Endothelial cell of umbilical vein (primary cell): ENCODE data around the gene TBCD. TPM values are rescaled to one million over a fixed set of nuclear protein-coding genes. Genes with fewer than 3 reads are reported as not detected.

Experiments used
- BruUV-seq: library from RNA; stranded (reverse); fragments of 400-500 nt; replicated peaks from 2 replicates; lab custom pipeline; 2021; lab: Mats Ljungman, UMichigan
- CTCF ChIA-PET: fragments of 300-600, 350-600 bp; sonication (Branson Sonifier 250); formaldehyde crosslinking; loops from one replicate; lab custom pipeline; 2021; ENCODE audit warnings: antibody characterized with exemption, inconsistent platforms; lab: Charles Lee
- POLR2A ChIA-PET: fragments of 300-600, 350-600 bp; sonication (Branson Sonifier 250); formaldehyde crosslinking; loops from one replicate; lab custom pipeline; 2021; ENCODE audit warnings: antibody characterized with exemption, inconsistent platforms; lab: Charles Lee
- DNase-seq: peaks from one replicate; pipeline ENCODE4 v3.0.0-alpha.2; 2011; ENCODE audit warnings: low read depth, low spot score
- FAIRE-seq: peaks from 2 replicates; lab custom pipeline; 2011; peaks lifted over from hg19 to GRCh38; lab: Jason Lieb, UNC
- H2AFZ ChIP-seq: 2 replicates; pipeline ENCODE4 v1.6.0; 2012; ENCODE audit warnings: low read depth, low read length, control low read depth, inconsistent platforms
- H3K27ac ChIP-seq: 2 replicates; pipeline ENCODE4 v1.5.1; 2011; ENCODE audit warnings: low read depth, mild to moderate bottlenecking, control low read depth, low read length, moderate library complexity; ENCODE audit not compliant: insufficient read depth
- H3K27me3 ChIP-seq, 2 experiments: 2 replicates each; pipeline versions ENCODE4 v1.6.0 to v1.6.1; 2011; ENCODE audit warnings: low read length in 2 of 2, mixed read lengths in 1 of 2; ENCODE audit not compliant: control insufficient read depth in 2 of 2, insufficient read depth in 2 of 2
- H3K36me3 ChIP-seq, 2 experiments: 2 replicates in 1 of 2; 3 replicates in 1 of 2; pipeline ENCODE4 v1.5.1; 2011; ENCODE audit warnings: low read length in 2 of 2, mild to moderate bottlenecking in 1 of 2, moderate library complexity in 1 of 2; ENCODE audit not compliant: control insufficient read depth in 2 of 2, insufficient read depth in 2 of 2; ENCODE audit errors: extremely low read depth in 1 of 2
- H3K4me1 ChIP-seq: 3 replicates; pipeline ENCODE4 v1.5.1; 2011; ENCODE audit warnings: mild to moderate bottlenecking, low read length; ENCODE audit not compliant: control insufficient read depth, insufficient read depth; ENCODE audit errors: extremely low read depth
- H3K4me2 ChIP-seq: 2 replicates; pipeline ENCODE4 v1.6.1; 2011; ENCODE audit warnings: low read length, control low read depth, mixed read lengths; ENCODE audit not compliant: insufficient read depth
- H3K4me3 ChIP-seq, 3 experiments: fragments of 200-600 bp in 1 of 3; sonication (generic), shearing (Covaris generic) in 1 of 3; replicated peaks in 1 of 3; 2 replicates each; pipeline ENCODE4 v1.5.1; 2011 to 2016; ENCODE audit warnings: control low read depth in 3 of 3, low read length in 3 of 3, mild to moderate bottlenecking in 2 of 3, inconsistent platforms in 1 of 3, low read depth in 1 of 3, moderate library complexity in 1 of 3; ENCODE audit not compliant: insufficient read depth in 1 of 3
- H3K79me2 ChIP-seq: 2 replicates; pipeline ENCODE4 v1.6.0; 2012; ENCODE audit warnings: low read length, inconsistent platforms; ENCODE audit not compliant: control insufficient read depth, insufficient read depth
- H3K9ac ChIP-seq: replicated peaks from 2 replicates; pipeline ENCODE3; 2011; ENCODE audit warnings: low read length, control low read depth; ENCODE audit not compliant: insufficient read depth; ENCODE audit errors: extremely low read depth
- H3K9me1 ChIP-seq: replicated peaks from 3 replicates; pipeline ENCODE4 v1.6.0; 2011; ENCODE audit warnings: mild to moderate bottlenecking, low read length; ENCODE audit not compliant: control insufficient read depth, insufficient read depth; ENCODE audit errors: extremely low read depth
- H3K9me3 ChIP-seq: replicated peaks from 2 replicates; pipeline ENCODE4 v1.5.1; 2012; ENCODE audit warnings: low read length, inconsistent platforms; ENCODE audit not compliant: control insufficient read depth, insufficient read depth
- H4K20me1 ChIP-seq: replicated peaks from 2 replicates; pipeline ENCODE3; 2011; ENCODE audit warnings: mild to moderate bottlenecking, low read length; ENCODE audit not compliant: control insufficient read depth, insufficient read depth; ENCODE audit errors: extremely low read depth
- FOS ChIP-seq: IDR thresholded peaks from 2 replicates; pipeline ENCODE4 v1.6.1; 2011; ENCODE audit warnings: mild to moderate bottlenecking, low read length, moderate library complexity, borderline replicate concordance; ENCODE audit not compliant: insufficient read depth
- GATA2 ChIP-seq: IDR thresholded peaks from 2 replicates; pipeline ENCODE4 v1.7.0; 2011; ENCODE audit warnings: low read depth, mild to moderate bottlenecking, moderate library complexity, mixed read lengths, low read length; ENCODE audit not compliant: insufficient read length, insufficient read depth
- JUN ChIP-seq: IDR thresholded peaks from 2 replicates; pipeline ENCODE4 v1.6.1; 2011; ENCODE audit warnings: borderline replicate concordance, low read depth; ENCODE audit not compliant: insufficient read length, insufficient read depth
- MYC ChIP-seq: IDR thresholded peaks from one replicate; pipeline ENCODE4 v1.6.1; 2011; ENCODE audit warnings: mild to moderate bottlenecking, low read depth, low read length
- POLR2AphosphoS5 ChIP-seq: IDR thresholded peaks from 2 replicates; pipeline ENCODE4 v1.6.1; 2012; ENCODE audit warnings: low read depth, mild to moderate bottlenecking, control low read depth, low read length, moderate library complexity; ENCODE audit not compliant: insufficient read depth
- dilution Hi-C: fragments of 300-500 bp; cut with MboI; formaldehyde crosslinking; loops from one replicate; pipeline ENCODE4 v1.15.0; 2019; ENCODE audit warnings: low sequenced_read_pairs; ENCODE audit not compliant: extremely low pct_ligation_motif_present
- intact Hi-C: fragments of 100-400 bp; cut with micrococcal nuclease; formaldehyde crosslinking; loops from one replicate; pipeline ENCODE4 v1.10.0; 2022
- polyA plus RNA-seq, 4 experiments: library from polyadenylated mRNA; depleted of rRNA in 3 of 4; stranded (reverse) in 3 of 4; unstranded in 1 of 4; fragments of >200 nt; gene quantifications; 2 replicates each; pipeline versions ENCODE4 v1.2.1 to v1.2.3, GENCODE V29; 2011 to 2012; ENCODE audit warnings: missing spikeins in 1 of 4
- total RNA-seq: library from RNA; stranded (reverse); gene quantifications from 2 replicates; pipeline ENCODE4 v1.2.3, GENCODE V29; 2021

TBCD gene
- total and polyA plus RNA-seq, 2 donors (not counting 3 experiments of a cell fraction or from before 2014, with no cell fraction given) = 121 to 145 TPM

GRCh38 chr17:82861393-82861775 is 109.5 kb downstream of the TBCD start:
- Histone ChIP-seq H3K9me1 (no peaks in the 10 kb centered on the region), H3K27me3 (no peaks in the 10 kb centered on the region), H3K27ac (no peak overlapping the region), H3K36me3 (no peaks in the 10 kb centered on the region), H3K4me1 (peaks cover 32% of the 10 kb centered on the region), H3K9ac (no peak overlapping the region), H3K4me2 (no peak overlapping the region), H4K20me1 (no peaks in the 10 kb centered on the region), H3K79me2 (peaks cover 52% of the 10 kb centered on the region), H3K4me3 (no peak overlapping the region), H2AFZ (no peak overlapping the region), H3K9me3 (no peaks in the 10 kb centered on the region)
- ChIA-PET POLR2A (no interaction called here), CTCF (interaction anchor here (0.6 to 2.0 kb wide), 4 partner anchors 9 to 79 kb away, joined by 3 to 8 read pairs (median 5); no protein-coding TSS in a partner anchor)
- intact Hi-C loops = no loop called here
- TF ChIP-seq POLR2AphosphoS5 (no peak), JUN (no peak), GATA2 (no peak), FOS (no peak)
- DNase-seq = no peak
- dilution Hi-C loops = no loop called here
- no TSS peak for BruUV-seq
- no peak for FAIRE-seq

GRCh38 chr17:82862191-82862590 is 110.3 kb downstream of the TBCD start:
- DNase-seq = no peak

More at GRCh38 chr17:82862191-82862590, 110.3 kb downstream of the TBCD start:
- BruUV-seq = no TSS peak
- H3K4me2 ChIP-seq = no peak overlapping the region
- intact Hi-C loops = no loop called here
- no peaks in the 10 kb centered on the region for H3K36me3 ChIP-seq
- H3K4me3 ChIP-seq = no peak overlapping the region
- no peak overlapping the region for H2AFZ ChIP-seq
- H3K9ac ChIP-seq = no peak overlapping the region
- no peaks in the 10 kb centered on the region for H3K27me3 ChIP-seq
- CTCF ChIA-PET = interaction anchor here (3.1 kb wide), 1 partner anchor 14 kb away, joined by 13 read pairs; no protein-coding TSS in a partner anchor
- H3K27ac ChIP-seq = no peak overlapping the region
- POLR2A ChIA-PET = no interaction called here
- no peaks in the 10 kb centered on the region for H3K9me1 ChIP-seq
- H4K20me1 ChIP-seq = no peaks in the 10 kb centered on the region
- no peak for FAIRE-seq
- no peaks in the 10 kb centered on the region for H3K9me3 ChIP-seq
- no peak for TF ChIP-seq MYC
- no peak for TF ChIP-seq GATA2
- no peak for TF ChIP-seq POLR2AphosphoS5
- no peak for TF ChIP-seq JUN
- TF ChIP-seq FOS = no peak
- dilution Hi-C loops = no loop called here
- H3K4me1 ChIP-seq = peaks cover 38% of the 10 kb centered on the region
- peaks cover 52% of the 10 kb centered on the region for H3K79me2 ChIP-seq
